HL-60/S4 (cell line): ENCODE results near the gene KIAA1549.
"Not testable (repeated sequence)": the region's sequence is repeated elsewhere in the genome, so short reads cannot be mapped to it uniquely, and the experiment has no call there.

Experiments used
- in situ Hi-C: fragments of 300-500 bp; cut with MboI; formaldehyde crosslinking; loops from 2 replicates; pipeline ENCODE4 v1.14.3; 2022; ENCODE audit warnings: low sequenced_read_pairs

The KIAA1549 gene

DNA sequence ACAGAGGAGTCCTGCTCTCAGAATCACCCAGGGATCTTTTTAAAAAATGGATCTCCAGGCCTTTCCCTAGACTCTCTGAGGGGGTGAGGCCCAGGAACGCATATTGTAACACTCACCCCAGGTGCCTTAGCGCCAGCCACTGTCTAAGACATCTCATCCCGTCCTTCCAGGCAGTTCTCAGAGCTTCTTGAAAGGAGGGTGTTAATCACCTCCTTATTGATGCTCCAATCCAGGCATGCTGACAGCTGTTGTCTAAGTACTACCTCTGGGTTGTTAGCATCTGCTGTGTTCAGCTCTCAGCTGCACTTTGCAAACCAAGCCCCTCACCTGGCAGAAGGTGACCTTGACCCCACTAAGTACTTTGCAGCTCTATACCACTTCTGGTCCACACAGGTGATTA, 36.0 kb downstream of the KIAA1549 start:
- in situ Hi-C loops, result no loop called here

- in situ Hi-C loops, result no loop called here
Measured at GRCh38 chr7:138944592-138944991, 36.6 kb downstream of the KIAA1549 start.

- in situ Hi-C loops, result no loop called here
Measured at GRCh38 chr7:138943061-138943460, 38.1 kb downstream of the KIAA1549 start.

- in situ Hi-C loops, result no loop called here
Measured at GRCh38 chr7:138941545-138941944, 39.6 kb downstream of the KIAA1549 start.

DNA sequence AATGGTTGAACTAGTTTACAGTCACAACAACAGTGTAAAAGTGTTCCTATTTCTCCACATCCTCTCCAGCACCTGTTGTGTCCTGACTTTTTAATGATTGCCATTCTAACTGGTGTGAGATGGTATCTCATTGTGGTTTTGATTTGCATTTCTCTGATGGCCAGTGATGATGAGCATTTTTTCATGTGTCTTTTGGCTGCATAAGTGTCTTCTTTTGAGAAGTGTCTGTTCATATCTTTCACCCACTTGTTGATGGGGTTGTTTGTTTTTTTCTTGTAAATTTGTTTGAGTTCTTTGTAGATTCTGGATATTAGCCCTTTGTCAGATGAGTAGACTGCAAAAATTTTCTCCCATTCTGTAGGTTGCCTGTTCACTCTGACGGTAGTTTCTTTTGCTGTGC, 40.6 kb downstream of the KIAA1549 start:
- in situ Hi-C loops, result not testable (repeated sequence)

DNA sequence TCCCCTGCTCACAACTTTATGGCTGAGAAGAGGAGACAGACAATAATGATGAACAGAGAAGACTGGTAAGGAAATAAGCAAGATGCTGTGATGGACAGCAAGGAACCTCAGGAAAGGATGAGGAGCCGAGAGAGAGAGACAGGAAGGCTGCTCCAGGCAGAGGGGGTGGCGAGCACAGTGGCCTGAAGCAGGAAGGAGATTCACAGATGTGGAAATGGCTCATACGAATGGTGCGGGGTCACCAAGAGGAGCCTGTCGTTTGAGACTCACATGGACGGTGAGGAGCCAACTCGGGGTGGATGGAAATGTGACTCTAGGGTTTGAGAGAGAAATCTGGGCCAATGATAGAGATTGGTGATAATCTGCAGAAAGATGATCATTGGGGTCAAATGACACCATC, 43.7 kb downstream of the KIAA1549 start:
- in situ Hi-C loops, result no loop called here

GRCh38 chr7:138935465-138936011, 45.7 kb downstream of the KIAA1549 start:
- in situ Hi-C loops, result no loop called here

DNA sequence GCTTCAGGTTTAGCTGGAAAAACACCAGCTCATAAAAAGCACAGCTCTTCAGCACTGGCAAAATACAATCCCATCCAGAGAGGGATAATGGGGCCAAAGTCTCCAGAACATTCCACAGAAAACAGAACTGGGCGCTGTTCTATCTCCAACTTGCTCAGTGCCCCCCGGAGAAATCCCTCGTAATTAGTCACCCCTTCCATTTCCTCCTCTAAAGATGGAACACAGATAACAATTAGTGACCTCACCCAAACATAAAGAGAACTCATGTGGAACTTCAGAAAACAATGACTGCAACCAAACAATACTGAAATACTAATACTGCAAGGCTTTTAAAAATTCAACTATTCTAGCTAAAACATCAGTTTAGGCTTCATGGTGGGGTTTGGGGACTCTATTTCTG, 46.3 kb downstream of the KIAA1549 start:
- in situ Hi-C loops, result no loop called here

- in situ Hi-C loops, result no loop called here
Measured at GRCh38 chr7:138934367-138934766, 46.8 kb downstream of the KIAA1549 start.

DNA sequence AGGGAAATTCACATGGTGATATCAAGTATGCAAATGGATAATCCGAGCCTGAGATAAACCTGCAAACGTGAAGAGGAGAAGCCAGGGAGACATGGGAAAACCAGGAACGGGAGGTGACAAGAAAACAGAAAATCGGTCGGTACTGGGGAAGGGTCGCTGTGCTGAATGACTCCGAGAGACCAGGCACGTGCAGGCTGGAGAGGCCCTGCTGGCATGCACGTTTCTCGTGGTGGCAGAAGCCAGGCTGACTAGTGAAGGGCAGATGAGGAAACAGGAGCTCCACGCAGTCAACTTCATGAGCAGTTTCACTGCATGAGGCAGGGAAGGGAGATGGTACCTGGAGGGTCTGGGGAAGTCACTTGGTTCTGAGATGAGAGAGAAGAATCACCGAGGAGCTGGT, 48.3 kb downstream of the KIAA1549 start:
- in situ Hi-C loops, result no loop called here

GRCh38 chr7:138932427-138932826, 48.8 kb downstream of the KIAA1549 start:
- in situ Hi-C loops, result no loop called here

GRCh38 chr7:138929969-138930368, 51.2 kb downstream of the KIAA1549 start:
- in situ Hi-C loops, result no loop called here

DNA sequence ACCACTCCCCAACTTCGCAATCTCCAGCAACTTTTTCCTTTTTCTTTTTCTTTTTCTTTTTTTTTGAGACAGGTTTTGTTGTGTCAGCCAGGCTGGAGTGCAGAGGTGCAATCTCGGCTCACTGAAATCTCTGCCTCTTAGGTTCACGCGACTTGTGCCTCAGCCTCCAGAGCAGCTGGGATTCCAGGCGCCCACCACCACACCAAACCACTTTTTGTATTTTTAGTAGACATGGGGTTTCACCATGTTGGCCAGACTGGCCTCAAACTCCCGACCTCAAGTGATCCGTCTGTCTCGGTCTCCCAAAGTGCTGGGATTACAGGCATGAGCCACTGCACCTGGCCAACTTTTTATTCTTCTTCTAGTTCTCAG, 55.0 kb downstream of the KIAA1549 start:
- in situ Hi-C loops, result no loop called here

DNA sequence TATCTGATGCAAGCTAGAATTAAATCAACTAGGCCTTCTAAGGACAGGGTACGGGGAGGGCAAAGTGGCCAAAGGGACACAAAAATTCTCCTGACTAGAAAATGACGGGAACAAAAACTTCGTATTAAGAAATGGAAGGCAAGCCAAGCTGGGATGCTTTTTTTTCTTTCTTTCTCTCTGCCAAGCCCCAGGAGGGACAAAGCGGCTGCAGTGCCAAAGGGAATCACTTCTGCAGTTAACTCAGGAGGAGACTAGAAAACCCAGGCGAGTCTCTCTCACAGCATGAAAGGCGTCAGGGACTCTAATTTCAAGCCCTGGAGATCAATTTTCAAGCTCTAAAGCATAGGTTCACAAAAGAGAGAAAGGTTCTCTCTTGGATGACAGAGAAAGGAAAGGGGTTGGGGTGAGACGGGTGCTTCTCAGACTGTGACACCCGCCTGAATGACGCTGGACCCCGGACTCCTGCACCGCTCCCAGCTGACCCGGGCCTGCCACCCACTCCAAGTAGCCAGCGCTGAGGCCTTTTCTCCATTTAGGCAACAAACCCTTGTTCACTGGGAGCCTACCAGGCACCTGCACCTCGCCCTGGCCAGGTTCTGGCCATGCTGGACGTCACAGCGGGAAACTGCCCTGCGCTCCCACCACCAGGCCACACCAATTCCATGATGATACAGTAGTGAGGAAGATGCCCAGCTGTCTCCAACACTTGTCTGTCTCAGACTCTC, 56.5 kb downstream of the KIAA1549 start:
- in situ Hi-C loops, result no loop called here

GRCh38 chr7:138921277-138921676, 59.9 kb downstream of the KIAA1549 start:
- in situ Hi-C loops, result no loop called here

GRCh38 chr7:138919911-138920310, 61.3 kb downstream of the KIAA1549 start:
- in situ Hi-C loops, result no loop called here

- in situ Hi-C loops, result no loop called here
Measured at GRCh38 chr7:138919216-138919615, 62.0 kb downstream of the KIAA1549 start.

GRCh38 chr7:138918756-138919155, 62.4 kb downstream of the KIAA1549 start:
- in situ Hi-C loops, result no loop called here

GRCh38 chr7:138918176-138918575, 63.0 kb downstream of the KIAA1549 start:
- in situ Hi-C loops, result no loop called here

- in situ Hi-C loops, result no loop called here
Measured at GRCh38 chr7:138917771-138918170, 63.4 kb downstream of the KIAA1549 start.

- in situ Hi-C loops, result no loop called here
Measured at GRCh38 chr7:138916731-138917130, 64.5 kb downstream of the KIAA1549 start.

DNA sequence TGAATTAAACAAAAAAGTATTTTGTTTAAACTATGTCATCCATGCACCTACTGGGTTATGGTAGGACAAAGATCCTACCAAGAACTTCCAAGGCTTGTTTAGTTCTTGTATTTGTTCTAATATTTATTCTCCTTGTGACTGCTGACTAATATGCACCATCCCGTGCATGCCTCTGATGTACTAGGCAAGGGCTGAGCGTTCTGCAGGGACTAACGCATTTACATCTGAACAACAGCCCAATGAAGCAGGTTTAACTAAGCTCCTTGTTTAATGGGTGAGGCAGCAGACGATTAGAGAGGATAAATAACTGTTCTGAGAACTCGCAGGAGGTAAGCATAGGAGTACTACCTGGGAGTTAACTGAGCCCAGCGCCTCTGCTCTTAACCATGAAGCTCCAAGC, 64.9 kb downstream of the KIAA1549 start:
- in situ Hi-C loops, result no loop called here

- in situ Hi-C loops, result no loop called here
Measured at GRCh38 chr7:138913783-138914182, 67.4 kb downstream of the KIAA1549 start.
